Stimulated activated naive CD4-positive, alpha-beta T cell (primary cell): Measurements from ENCODE around the gene IGLL5.
A peak's percentile ranks its signal among the peaks of the same experiment; 100 is the strongest.

ENCODE experiments used
- DNase-seq, 6 experiments: peaks; one replicate each; lab custom pipeline; 2025; lab: John Stamatoyannopoulos, UW

Gene IGLL5

GRCh38 chr22:22938672-22939587, 51.3 kb downstream of the IGLL5 start:
- no peak for DNase-seq

DNA sequence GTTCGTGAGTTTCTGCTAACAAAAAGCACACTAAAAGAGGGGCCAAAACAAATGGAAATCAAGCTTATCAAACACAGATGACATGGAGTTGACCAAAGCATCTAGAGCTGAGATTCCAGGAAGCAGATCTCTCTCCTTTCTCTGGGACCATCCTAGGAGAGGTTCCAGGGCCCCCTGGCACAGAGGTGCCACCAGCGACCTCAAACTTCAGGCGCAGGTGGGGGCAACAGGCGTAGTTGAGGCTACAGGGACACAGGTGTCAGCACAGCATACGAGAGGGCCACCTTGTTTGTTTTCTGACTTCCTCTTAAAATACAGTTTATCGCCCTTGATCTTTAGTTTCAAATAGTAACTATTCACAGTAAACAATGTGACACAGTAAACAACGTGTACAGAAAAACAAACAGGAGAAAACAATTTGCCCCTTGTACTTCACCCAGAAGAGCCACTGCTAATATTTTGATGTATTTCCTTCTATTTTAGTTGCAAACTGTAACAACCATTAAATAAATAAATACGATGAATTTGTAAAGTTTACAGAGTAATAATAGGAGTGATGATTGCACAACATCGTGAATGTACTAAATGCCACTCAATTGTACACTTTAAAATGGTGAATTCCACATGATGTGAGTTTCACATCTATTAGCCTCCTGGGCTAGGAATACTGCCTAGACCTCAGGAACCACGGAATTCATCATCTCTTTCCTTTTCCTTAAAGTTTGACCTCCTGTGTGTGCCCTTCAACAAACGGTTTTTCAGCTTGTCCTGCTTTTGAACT, 52.2 kb downstream of the IGLL5 start:
- no peak for DNase-seq

- DNase-seq: no peak
Measured at GRCh38 chr22:22940961-22941605, 53.5 kb downstream of the IGLL5 start.

GRCh38 chr22:22941831-22942510, 54.4 kb downstream of the IGLL5 start:
- no peak for DNase-seq

DNA sequence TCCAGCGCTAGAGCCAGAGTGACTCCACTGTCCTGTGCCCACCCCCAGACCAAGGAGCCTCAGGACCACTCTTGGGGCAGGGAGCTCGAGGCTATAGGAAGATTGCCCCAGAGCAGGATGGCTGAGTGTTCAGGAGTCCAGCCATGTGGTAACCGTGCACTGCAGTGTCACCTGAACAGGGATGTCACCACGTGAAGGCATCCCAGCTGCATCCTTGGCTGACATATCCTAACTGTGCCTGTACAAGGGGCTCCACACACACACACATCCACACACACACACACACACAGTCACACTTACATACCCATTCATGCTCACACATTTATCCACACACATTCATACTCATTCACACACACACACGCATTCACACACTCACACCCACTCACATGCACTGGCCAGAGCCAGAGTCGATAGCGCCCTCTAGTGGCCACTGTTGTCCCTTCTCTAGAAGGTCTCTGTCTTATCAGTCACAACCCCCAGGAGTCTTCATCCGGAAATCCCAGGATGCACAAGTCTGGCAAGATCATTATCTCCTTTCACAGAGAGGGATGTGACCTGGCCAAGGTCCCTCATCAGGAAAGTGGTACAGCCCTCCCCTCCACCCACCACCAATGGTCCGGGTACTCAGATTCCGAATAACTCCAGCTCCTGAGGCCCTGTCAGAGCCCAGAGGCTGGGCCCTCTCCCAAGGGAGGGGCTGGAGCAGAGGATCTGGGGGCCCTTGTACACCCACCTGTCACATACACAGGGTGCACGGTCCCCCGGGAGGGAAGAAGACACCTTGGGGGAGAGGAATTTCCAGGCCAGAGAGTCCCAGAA, 55.1 kb downstream of the IGLL5 start:
- peak; percentile 2 to 64 (median 58) for DNase-seq

- DNase-seq: no peak
Measured at GRCh38 chr22:22943521-22944267, 56.1 kb downstream of the IGLL5 start.

- no peak for DNase-seq
Measured at GRCh38 chr22:22944268-22944985, 56.8 kb downstream of the IGLL5 start.

DNA sequence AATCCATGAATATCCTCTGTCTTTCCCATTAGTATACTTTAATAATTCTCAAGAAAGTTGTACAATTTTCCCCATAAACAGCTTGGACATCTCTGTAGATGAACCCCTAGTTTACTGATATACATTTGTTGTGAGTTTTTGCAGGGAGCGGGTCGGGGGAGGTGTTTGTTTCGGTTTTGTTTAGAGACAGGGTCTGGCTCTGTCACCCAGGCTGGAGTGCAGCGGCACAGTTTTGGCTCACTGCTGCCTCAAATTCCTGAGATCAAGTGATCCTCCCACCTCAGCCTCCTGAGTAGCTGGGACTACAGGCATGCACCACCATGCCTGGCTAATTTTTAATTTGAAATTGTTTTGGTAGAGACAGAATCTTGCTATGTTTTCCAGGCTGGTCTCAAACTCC, 57.6 kb downstream of the IGLL5 start:
- no peak for DNase-seq
